ENCODE results near the gene CTNND2.

GRCh38 chr5:11146171-11146570 is 758.1 kb downstream of the CTNND2 start:
- TF ChIP-seq CTCF (IDR thresholded peaks at IDR 0.05; ENCODE audit: low read depth, low read length, missing input control) (no peak), NR2F2 (IDR thresholded peaks at IDR 0.05) (no peak)
